GM12801 (cell line): ENCODE data around the gene ADPGK.

ENCODE experiments used
- CTCF ChIP-seq: IDR thresholded peaks from one replicate; pipeline ENCODE4 v1.5.1; 2011; ENCODE audit warnings: control low read depth; ENCODE audit not compliant: insufficient read length; ENCODE audit errors: extremely low read depth

Gene ADPGK

GRCh38 chr15:72813345-72814004, 29.9 kb upstream of the ADPGK start:
- no peak for TF ChIP-seq CTCF

GRCh38 chr15:72809329-72809728, 25.8 kb upstream of the ADPGK start:
- TF ChIP-seq CTCF = no peak

- TF ChIP-seq CTCF = no peak
Observed at GRCh38 chr15:72803006-72803405, 19.4 kb upstream of the ADPGK start.

GRCh38 chr15:72801590-72802325, 18.2 kb upstream of the ADPGK start:
- TF ChIP-seq CTCF = no peak

- no peak for TF ChIP-seq CTCF
Observed at GRCh38 chr15:72800833-72801481, 17.4 kb upstream of the ADPGK start.

GRCh38 chr15:72797834-72798233, 14.3 kb upstream of the ADPGK start:
- TF ChIP-seq CTCF = no peak

- TF ChIP-seq CTCF = no peak
Observed at GRCh38 chr15:72797338-72797689, 13.8 kb upstream of the ADPGK start.
